Chondrocyte (in vitro differentiated cells): ENCODE data around the gene ENKD1. TPM values are rescaled to one million over a fixed set of nuclear protein-coding genes. Genes with fewer than 3 reads are reported as not detected.
A peak's percentile ranks its signal among the peaks of the same experiment; 100 is the strongest.

Experiments
- DNase-seq: peaks from one replicate; pipeline ENCODE4 v3.0.0; 2021; ENCODE audit warnings: mixed read lengths, low spot score
- H3K27ac Mint-ChIP-seq: one replicate; pipeline ENCODE4 v1.8.0; 2021; ENCODE audit warnings: mild to moderate bottlenecking, moderate library complexity, mixed read lengths; ENCODE audit not compliant: unreplicated experiment
- H3K27me3 Mint-ChIP-seq: 2 replicates; pipeline ENCODE4 v1.8.0; 2021; ENCODE audit warnings: low read depth, mixed read lengths
- H3K36me3 Mint-ChIP-seq: 2 replicates; pipeline ENCODE4 v1.8.0; 2021; ENCODE audit warnings: low read depth, mixed read lengths
- H3K4me1 Mint-ChIP-seq: 2 replicates; pipeline ENCODE4 v1.8.0; 2021; ENCODE audit warnings: low read depth, mild to moderate bottlenecking, mixed read lengths
- H3K4me3 Mint-ChIP-seq: one replicate; pipeline ENCODE4 v1.8.0; 2021; ENCODE audit warnings: mild to moderate bottlenecking, moderate library complexity, mixed read lengths; ENCODE audit not compliant: unreplicated experiment
- H3K9me3 Mint-ChIP-seq: 2 replicates; pipeline ENCODE4 v1.8.0; 2021; ENCODE audit warnings: low read depth, mixed read lengths
- total RNA-seq: library from RNA; stranded (reverse); gene quantifications from 3 replicates; pipeline ENCODE4 v1.2.1, GENCODE V29; 2021
- TF ChIP-seq, protein P1 (sequence below): fragments of 200-600 bp; sonication (generic); IDR thresholded peaks from 2 replicates; pipeline ENCODE4 v1.5.0; 2021; ENCODE audit warnings: antibody characterized with exemption, mild to moderate bottlenecking, moderate library complexity

The ENKD1 gene
- total RNA-seq, 1 donor from 2014 or later, result 6.4 TPM

DNA sequence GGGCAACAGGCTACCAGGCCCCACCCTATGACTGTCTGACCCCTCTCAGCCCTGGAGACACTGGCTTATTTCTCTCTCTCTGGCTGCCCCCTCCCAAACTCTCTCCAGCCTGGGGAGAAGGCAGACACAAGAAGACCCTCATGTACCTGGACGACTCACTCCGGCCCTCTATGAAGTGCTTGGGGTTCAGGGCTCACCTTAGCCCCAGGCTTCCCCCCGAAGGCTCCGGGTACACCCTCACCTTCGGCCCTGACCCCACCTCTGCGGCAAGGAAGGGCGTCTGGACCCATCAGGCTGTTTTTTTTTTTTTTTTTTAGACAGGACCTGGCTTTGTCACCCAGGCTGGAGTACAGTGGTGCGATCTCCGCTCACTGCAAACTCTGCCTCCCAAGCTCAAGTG, 22.5 kb downstream of the ENKD1 start:
- TF ChIP-seq, protein P1, sequence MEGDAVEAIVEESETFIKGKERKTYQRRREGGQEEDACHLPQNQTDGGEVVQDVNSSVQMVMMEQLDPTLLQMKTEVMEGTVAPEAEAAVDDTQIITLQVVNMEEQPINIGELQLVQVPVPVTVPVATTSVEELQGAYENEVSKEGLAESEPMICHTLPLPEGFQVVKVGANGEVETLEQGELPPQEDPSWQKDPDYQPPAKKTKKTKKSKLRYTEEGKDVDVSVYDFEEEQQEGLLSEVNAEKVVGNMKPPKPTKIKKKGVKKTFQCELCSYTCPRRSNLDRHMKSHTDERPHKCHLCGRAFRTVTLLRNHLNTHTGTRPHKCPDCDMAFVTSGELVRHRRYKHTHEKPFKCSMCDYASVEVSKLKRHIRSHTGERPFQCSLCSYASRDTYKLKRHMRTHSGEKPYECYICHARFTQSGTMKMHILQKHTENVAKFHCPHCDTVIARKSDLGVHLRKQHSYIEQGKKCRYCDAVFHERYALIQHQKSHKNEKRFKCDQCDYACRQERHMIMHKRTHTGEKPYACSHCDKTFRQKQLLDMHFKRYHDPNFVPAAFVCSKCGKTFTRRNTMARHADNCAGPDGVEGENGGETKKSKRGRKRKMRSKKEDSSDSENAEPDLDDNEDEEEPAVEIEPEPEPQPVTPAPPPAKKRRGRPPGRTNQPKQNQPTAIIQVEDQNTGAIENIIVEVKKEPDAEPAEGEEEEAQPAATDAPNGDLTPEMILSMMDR, result no peak
- Mint-ChIP-seq H3K27me3 (no peaks in the 10 kb centered on the region), H3K4me1 (peaks cover 9% of the 10 kb centered on the region), H3K36me3 (peaks cover 5% of the 10 kb centered on the region), H3K27ac (no peak overlapping the region), H3K9me3 (no peaks in the 10 kb centered on the region), H3K4me3 (peak overlapping the region; percentile 9)
- no peak for DNase-seq

- Mint-ChIP-seq H3K27ac (peak overlapping the region; percentile 8), H3K4me1 (peaks cover 9% of the 10 kb centered on the region), H3K9me3 (no peaks in the 10 kb centered on the region), H3K36me3 (peaks cover 9% of the 10 kb centered on the region), H3K4me3 (no peak overlapping the region), H3K27me3 (no peaks in the 10 kb centered on the region)
- TF ChIP-seq, protein P1, result no peak
- DNase-seq, result peak; percentile 77
These were observed 24.5 kb downstream of the ENKD1 start for GRCh38 chr16:67641779-67642708.

- DNase-seq, result no peak
These were observed 28.9 kb downstream of the ENKD1 start for GRCh38 chr16:67637625-67638024.

GRCh38 chr16:67636713-67637112, 29.8 kb downstream of the ENKD1 start:
- Mint-ChIP-seq H3K4me1 (no peaks in the 10 kb centered on the region), H3K27ac (no peak overlapping the region), H3K36me3 (peaks cover 21% of the 10 kb centered on the region), H3K27me3 (no peaks in the 10 kb centered on the region), H3K9me3 (no peaks in the 10 kb centered on the region), H3K4me3 (no peak overlapping the region)
- no peak for DNase-seq
- TF ChIP-seq, protein P1, result no peak

More at GRCh38 chr16:67637625-67638024, 28.9 kb downstream of the ENKD1 start:
- Mint-ChIP-seq H3K27ac (no peak overlapping the region), H3K27me3 (no peaks in the 10 kb centered on the region), H3K4me3 (no peak overlapping the region), H3K9me3 (no peaks in the 10 kb centered on the region), H3K4me1 (peaks cover 9% of the 10 kb centered on the region), H3K36me3 (peaks cover 21% of the 10 kb centered on the region)
- TF ChIP-seq, protein P1, result no peak

DNA sequence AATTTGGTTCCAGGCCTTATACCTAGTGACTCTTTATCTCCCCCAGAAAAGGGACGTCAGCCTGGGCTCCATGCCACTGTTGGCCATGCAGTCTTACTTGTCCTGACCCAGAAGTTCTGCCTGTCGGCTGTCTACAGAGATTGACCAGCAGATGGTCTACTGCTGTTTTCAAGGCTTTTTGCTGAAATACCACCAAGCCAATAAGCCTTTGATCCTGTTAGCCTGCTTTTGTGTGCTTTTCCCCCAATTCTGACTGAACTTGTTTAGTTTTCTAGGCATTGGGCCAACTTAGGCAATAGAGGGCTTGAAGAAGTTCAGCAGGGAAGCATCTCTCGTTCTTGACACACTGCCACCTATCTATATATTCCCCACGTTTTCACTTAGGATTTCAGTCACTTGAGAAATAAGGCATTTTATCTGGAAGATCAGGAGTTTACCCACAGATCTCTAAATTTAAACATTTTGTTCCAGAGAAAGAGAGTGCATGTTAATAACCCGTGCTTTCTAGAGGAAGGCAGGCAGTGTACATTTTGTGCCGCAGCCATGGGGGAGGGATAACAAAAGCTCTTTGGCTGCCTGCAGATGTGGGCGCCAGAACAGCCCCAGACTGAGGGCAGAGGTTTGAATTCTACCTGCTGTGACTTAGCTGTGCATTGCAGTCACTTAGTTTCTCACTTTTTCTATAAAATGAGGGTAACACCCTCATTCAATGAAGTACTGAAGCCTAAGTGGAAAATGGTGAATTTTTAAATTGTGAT, 34.0 kb downstream of the ENKD1 start:
- DNase-seq, result no peak
- no peaks in the 10 kb centered on the region for H3K27me3 Mint-ChIP-seq
- no peak overlapping the region for H3K27ac Mint-ChIP-seq
- no peaks in the 10 kb centered on the region for H3K4me1 Mint-ChIP-seq
- H3K36me3 Mint-ChIP-seq, result peaks cover 23% of the 10 kb centered on the region
- no peaks in the 10 kb centered on the region for H3K9me3 Mint-ChIP-seq
- H3K4me3 Mint-ChIP-seq, result no peak overlapping the region
- TF ChIP-seq, protein P1, result no peak
